Measurements from ENCODE around the gene MYO1C.
"Not testable (repeated sequence)": the region's sequence is repeated elsewhere in the genome, so short reads cannot be mapped to it uniquely, and the experiment has no call there.

Gene MYO1C

DNA sequence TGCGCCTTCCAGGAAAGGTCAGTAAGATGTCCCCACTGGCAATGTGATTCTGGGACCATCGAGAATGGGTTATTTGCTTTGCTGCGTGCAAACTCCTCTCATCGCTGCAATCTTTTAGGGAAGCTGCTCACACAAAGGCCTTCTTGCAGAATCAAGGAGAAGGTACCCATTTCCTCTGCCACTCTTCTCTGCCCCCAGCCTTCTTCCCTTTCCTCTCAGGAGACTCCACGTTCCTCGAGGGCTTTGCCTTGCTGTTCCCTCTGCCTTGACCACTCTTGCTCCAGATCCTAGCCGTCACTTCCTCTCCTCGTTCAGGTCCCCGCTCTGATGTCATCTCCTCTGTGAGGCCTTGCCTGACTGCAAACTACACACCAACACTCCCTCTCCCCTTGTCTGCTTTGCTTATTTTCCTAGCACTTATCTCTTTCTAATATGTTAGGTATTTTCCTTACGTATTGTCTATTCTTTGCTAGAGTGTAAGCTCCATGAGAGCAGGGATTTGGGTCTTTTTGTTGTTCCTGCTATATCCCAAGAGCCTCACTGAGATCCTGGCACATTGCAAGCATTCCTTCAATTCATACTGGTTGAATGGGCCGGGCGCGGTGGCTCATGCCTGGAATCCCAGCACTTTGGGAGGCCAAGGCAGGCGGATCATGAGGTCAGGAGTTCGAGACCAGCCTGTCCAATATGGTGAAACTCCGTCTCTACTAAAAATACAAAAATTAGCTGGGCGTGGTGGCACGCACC, 31.1 kb downstream of the MYO1C start:
- no peak for DNase-seq

DNA sequence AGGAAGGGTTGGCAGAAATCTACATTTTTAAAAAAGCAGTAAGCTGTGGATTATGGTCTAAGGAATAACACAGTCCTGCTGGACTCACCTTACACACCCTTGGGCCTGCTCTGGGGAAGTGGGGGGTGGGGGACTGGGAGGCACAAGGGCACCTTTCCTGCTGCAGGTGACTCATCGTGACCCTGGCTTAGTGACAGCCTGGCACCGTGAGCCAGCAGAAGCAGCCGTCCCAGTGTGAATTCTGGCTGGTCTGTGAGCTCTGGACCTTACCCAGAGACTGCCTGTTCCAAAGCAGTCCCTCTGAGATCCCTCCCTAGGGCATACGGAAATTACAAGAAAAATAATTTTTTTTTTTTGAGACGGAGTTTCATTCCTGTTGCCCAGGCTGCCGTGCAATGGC, 32.3 kb downstream of the MYO1C start:
- no peak for DNase-seq

DNA sequence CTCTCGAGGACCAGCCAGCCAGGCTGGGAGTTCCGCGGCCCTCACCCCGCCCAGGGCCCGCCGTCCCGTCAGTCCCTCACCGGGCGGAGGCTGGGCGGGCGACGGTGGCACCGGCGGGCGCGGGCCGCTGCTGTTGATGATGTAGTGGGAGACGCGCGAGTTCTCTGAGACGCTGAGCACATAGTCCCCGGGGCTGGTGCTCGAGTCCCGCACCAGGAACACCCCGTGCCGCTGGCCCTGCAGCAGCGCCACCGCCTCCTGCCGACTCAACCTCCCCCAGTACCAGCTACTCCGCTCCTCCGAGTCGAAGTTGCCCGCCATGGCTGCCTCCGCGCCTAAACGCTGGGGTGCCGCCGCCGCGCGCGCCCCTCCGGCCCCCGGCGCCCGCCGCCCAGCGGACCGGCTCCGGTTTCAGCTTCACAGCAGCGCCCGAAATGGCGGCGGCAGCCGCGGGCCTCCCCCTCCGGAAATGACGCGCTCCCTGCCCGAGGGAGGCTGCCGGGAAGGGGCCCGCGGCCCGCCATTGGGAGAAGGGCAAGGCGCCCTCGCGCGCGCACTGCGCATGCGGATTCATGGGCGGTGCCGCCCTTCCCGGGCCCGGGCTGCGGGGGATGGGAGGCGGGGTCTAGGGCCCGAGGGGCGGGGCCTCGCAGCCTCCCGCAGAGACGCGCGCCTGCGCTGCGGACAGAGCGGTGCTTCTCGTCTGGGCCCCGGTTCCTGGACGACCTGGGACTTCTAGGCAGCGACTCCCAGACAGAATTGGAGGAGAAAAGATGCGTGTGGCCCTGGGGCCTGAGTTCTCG, 36.5 kb downstream of the MYO1C start, which contains the start of gene CRK:
CRK (minus strand) TSS at position 436 of the 803 bp plus-strand sequence; CDS start at position 321, 115 bp downstream.
- peak; percentile 97 to 100 (median 98) for DNase-seq

DNA sequence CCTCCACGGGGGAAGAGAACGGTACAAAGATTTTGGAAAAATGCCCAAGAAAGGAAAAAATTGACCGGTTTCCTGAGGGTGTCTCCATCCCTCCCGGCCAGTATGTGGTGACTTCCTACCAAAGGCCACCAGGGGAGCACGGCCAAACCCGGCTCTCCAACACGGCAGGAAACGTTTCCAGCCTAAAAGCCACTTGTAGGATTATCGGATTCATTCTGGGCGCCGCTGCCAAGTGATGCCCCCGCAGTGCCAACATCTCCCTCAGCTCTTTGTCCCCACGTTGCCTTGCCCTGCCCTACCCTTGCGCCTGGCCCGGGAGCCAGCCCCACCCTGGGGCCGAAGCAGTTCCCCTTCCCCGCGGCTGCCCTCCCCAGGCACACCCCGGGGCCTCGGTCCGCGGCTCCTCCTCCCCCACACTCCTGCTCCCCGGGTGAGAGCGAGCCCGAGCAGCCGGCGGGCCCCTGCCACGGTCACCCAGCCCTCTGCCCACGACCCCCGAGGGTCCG, 37.1 kb downstream of the MYO1C start:
- peak in 3 of 5 donors; percentile 15 to 50 (median 21) for DNase-seq

DNA sequence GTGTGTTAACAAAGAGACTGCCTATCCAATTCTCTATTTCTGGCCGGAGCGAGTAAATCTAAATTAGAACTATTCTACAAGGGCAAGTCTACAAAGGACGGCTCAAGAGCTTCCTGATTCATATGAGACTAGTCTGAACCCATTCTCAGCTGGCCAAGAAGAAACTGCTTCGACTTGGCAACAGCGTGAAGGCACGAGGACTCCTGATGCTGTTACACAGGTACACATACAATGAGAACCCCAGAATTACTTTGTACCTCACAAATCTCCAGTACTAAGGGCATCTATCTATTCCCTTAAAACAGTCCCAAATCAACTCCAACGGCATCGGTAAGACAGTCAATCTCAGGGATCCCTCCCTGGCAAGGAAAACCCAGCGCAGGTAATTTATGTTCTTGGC, 37.9 kb downstream of the MYO1C start:
- no peak for DNase-seq

DNA sequence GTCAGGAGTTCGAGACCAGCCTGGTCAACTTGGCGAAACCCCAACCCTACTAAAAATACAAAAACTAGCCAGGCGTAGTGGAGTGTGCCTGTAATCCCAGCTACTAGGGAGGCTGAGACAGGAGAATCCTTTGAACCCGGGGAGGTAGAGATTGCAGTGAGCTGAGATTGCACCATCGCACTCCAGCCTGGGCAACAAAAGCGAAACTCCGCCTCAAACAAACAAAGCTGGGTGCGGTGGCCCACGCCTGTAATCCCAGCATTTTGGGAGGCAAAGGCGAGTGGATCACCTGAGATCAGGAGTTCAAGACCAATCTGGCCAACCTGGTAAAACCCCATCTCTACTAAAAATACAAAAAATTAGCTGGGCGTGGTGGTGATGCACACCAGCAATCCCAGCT, 38.8 kb downstream of the MYO1C start:
- not testable (repeated sequence) for DNase-seq

DNA sequence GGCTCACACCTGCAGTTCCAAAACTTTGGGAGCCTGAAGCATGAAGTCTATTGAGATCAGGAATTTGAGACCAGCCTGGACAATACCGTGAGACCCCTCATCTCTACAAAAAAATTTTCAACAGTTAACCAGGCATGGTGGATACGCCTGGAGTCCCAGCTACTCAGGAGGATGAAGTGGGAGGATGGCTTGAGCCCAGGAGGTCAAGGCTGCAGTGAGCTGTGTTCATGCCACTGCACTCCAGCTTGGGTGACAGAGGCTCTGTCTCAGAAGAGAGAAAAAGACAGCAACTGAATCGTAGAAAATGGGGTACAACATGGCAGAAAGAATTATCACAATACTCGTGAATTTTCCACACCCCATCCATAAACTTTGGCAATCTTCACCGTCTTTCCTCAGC, 39.6 kb downstream of the MYO1C start:
- no peak for DNase-seq

DNA sequence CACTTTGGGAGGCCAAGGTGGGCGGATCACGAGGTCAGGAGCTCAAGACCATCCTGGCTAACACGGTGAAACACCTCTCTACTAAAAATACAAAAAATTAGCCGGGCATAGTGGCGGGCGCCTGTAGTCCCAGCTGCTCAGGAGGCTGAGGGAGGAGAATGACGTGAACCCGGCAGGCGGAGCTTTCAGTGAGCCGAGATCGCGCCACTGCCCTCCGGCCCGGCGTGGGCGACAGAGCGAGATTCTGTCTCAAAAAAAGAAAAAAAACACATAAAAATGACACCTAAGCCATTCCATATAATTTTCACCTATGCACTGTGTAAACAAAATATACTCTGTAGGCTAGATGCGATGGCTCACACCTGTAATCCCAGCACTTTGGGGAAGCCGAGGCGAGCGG, 42.2 kb downstream of the MYO1C start:
- DNase-seq, result not testable (repeated sequence)

DNA sequence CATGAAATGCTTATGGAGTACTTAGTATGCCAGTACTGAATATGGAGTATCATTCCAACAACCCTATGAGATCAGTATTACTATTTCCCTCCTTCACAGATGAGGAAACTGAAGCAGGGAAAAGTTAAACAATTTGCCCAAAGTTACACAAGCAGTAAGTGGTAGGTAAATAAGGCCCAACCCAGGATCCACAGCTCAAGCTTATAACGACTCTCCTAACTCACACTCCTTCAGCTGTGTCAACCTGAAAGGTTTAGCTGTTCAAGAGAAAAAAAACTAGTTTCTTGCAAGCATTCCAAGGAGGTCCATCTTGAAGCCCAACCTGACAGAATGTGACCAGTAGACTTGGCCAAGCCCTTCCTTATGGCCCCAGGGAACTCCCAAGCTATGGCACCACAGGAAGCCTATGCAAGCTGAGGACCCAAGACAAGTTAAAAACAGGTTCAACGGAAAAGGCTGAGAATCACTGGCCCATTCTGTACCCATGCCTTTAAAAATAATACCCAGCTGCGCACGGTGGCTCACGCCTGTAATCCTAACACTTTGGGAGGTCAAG, 43.0 kb downstream of the MYO1C start:
- DNase-seq, result no peak

DNA sequence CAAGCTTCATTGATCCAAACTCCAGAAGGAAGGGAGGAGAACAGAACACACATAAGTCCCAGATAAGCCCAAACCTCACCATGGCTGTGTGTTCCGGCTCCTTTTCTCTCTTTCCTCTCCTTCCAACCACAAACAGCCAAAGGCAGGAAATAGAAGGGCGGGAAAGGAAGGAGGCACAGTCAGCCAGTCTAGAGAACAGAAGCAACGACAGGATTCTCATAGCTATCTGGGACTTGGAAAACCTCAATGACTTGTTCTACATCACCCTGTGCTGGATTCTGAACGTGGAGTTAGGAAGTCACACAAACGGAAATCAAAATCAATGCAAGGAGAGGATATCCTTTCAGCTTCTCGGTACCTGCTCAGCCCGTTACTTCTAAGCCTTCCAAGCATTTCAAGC, 45.4 kb downstream of the MYO1C start:
- no peak for DNase-seq

DNA sequence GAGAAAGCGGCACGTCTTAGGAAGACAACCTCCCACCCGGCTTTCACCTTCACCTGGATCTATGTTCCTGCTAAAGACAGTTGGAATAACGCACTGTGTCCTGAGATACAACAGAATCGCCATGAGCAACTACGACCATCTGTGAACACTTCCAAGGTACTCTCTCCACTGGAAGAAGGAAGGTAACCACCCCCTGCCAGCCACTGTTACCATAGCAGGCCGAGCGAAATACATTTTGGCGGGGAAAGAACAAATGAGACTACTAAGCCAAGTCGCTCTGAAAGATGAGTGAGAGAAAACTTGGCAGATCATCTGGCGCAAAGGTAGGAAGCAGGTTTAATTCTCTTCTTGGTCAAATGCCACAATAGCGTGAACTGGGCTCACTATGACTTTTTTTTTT, 46.3 kb downstream of the MYO1C start:
- no peak for DNase-seq

DNA sequence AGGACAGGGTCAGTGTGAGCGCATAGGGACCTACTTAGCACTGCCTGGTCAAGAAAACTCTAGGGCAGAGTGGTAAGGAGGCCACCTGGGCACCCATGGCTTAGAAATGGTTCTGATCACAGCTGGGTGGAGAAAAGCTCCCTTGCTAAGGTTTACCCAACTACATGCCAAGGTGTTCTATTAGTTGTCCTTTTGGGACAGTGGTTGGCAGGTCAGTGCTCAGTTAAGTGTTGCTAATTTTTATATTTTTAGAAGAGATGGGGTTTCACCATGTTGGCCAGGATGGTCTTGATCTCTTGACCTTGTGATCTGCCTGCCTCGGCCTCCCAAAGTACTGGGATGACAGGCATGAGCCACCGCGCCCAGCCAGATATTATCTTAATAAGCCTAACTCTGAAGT, 46.8 kb downstream of the MYO1C start:
- DNase-seq, result not testable (repeated sequence)

DNA sequence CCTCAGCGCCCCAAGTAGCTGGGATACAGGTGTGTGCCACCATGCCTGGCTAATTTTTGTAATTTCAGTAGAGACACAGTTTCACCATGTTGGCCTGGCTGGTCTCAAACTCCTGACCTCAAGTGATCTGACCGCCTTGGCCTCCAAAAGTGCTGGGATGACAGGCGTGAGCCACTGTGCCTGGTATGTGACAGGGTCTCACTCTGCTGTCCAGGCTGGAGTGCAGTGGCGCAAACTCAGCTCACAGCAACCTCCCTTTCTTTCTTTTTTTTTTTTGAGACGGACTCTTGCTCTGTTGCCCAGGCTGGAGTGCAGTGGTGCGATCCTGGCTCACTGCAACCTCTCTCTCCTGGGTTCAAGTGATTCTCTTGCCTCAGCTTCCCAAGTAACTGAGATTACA, 49.8 kb downstream of the MYO1C start:
- not testable (repeated sequence) for DNase-seq

DNA sequence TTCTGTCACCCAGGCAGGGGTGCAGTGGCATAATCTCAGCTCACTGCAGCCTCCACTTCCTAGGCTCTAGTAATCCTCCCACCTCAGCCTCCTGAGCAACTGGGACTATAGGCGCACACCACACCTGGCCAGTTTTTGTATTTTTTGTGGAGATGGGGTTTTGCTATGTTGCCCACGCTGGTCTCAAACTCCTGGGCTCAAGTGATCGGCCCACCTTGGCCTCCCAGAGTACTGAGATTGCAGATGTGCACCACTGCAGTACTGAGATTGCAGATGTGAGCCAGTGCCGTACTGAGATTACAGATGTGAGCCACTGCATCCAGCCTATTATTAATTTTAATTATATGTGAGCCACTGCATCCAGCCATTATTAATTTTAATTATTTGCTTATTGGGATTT, 50.3 kb downstream of the MYO1C start:
- no peak for DNase-seq

DNA sequence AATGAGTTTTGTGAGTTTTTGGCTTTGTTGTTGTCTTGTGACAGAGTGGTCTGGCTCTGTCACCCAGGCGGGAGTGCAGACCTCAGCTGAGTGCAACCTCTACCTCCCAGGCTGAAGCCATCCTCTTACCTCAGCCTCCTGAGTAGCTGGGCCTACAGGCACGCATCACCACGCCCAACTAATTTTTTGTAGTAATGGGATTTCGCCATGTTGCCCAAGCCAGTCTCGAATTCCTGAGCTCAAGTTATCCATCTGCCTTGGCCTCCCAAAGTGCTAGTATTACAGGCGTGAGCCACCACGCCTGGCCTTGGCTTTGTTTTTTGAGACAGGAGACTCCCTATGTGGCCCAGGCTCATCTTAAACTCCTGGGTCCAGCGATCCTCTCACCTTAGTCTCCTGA, 51.6 kb downstream of the MYO1C start:
- no peak for DNase-seq

DNA sequence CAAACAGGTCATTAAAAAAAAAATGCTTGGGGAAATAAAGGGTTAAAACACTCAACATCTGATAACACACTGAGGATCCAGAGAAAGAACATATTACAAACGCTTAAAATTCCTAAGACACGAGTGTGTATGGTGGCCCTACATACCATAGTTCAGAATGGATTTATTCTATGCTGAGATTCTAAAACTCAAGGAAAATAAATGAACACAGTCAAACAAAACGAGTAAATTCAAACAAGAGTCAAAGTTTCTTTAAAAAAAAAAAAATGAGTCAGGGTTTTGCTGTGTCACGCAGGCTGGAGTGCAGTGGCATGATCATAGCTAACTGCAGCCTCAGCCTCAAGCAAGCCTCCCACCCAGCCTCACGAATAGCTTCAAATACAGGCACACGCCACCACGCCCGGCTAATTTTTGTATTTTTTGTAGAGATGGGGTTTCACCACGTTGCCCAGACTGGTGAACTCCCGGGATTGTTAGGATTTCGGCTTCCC, 53.8 kb downstream of the MYO1C start:
- no peak for DNase-seq

DNA sequence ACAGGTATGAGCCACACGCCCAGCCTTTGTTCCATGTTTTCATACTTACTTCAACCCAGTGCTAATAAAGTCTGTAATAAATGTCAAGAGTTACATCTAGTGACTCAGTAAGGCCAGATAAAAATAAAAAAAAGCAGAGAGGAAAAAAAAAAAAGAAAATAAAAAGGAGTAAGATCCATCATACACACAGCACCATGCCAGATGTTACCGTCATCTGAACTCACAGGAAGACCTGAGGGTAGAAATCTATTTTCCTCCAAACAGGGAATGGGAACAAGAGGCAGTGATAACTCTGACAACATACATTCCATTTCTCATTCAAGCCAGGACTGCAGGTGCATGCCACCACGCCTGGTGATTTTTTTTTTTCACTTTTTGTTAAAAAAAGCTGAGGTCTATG, 57.2 kb downstream of the MYO1C start:
- DNase-seq, result no peak

DNA sequence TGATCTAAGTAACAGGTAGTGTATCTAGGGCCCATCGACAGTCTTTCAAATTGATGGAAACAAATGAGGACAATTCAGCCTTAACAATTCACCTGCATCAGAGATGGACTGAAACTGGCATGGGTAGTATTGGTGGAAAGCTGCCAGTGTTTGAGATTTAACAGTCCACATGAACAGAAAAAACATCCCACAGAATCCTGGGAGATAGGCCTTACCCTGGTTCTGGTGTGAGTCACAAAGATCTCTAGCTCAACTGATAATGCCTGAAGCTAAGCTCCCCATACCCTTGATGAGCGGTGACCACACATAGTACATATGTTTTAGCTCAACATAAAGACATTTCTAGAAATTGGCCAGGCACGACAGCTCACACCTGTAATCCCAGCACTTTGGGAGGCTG, 58.3 kb downstream of the MYO1C start:
- no peak for DNase-seq

DNA sequence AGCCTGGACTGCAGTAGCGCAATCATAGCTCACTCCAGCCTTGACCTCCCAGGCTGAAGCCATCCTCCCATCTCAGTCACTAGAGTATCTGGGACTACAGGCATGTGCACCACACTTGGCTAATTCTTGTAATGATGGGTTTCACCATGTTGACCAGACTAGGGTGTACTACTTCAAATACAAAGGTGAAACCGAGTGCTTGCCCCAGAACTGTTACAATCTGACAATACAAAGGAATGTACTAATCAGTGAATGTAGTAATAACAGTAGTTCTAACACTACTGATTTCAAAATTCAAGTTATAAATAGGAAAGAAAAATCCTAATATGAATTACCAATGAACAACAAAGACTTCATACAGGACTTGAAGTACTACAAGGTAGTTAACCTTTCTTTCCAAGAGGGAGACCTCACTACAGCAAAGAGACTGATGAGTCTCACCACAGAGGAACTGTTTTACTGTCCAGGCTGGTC, 60.8 kb downstream of the MYO1C start:
- DNase-seq, result no peak

DNA sequence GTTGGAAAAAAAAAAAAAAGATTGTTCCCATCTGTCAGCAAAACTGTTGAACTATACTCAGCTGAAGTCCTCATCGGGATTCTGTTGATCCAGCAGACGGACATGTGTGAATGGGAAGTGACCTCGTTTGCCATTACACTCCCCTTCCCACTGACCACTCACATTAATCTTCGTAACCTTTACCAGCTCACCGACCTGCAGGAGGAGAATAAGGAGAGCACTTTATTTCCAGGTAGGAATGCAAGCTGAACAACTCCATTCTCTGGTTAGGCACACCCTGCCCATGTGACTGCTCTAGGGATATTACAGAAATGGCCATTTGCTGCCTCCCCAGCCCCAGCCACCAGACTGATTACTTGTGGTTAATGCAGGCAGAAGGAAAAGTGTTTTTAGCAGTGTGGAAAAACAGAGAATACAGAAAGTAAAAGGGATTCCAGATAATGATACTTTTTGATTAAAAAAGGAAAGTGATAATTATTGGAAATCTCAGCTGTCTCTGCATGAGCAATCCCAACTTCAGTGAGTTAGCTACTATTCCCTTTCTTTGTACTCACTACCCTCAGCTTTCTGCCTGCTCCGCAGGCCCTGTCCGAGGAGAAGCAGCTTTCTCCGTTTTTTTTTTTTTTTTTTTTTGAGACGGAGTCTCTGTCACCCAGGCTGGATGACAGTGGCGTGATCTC, 68.9 kb downstream of the MYO1C start:
- DNase-seq, result no peak

DNA sequence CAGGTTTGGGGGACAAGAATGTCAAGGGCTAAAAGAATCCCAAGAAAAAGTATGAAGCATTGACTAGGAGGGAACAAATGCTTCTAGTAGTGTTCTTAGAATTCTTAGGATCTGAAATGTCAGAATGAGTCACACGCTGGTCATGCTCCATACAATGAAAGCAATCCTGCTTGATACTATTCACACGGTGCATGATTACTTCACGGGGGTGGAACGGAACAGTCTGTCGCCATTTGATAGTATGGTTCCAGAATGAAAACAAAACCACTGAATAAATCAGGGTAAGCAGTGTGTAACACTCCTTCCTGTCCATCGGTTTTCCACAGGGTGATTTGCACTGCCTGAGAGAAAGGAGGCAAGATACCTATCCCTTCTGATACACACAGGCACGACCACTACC, 69.6 kb downstream of the MYO1C start:
- no peak for DNase-seq

DNA sequence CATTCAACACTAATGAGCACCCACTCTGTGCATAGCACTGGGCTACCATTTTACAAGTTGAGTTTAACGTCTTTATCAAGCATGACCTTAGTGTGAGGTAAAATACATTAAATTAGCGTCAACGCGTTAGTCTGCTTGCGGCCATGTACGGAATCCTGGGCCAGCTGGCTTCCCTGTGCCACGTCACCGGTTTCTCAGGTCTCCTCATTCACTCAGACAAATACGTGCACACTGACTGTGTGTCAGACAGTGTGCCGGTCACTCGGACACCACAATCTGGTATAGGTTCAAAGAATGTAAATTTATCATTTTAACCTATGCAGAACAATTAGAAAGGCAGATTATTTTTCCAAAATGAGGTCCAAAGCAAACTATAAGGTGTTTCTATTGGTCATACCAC, 71.0 kb downstream of the MYO1C start:
- DNase-seq, result no peak

DNA sequence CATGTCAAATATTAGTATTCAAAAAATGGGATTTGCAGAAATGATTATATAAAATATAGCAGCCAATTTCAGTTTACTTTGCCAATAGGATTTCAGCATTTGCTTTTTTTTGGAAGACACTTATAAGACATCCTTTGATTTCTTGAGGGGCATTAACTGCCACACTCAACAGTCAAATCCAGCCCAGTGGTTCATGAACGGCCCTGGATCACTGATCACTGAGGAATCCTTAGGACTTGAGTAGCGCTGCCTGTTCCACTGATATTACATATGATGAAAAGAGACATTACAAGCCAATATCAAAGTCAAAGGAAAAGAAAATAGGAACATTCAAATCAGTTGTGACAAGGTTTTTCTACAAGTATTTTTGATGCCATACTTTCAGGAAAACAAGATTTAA, 71.5 kb downstream of the MYO1C start:
- no peak for DNase-seq
